ENCODE data around the gene NUP93.

The NUP93 gene

DNA sequence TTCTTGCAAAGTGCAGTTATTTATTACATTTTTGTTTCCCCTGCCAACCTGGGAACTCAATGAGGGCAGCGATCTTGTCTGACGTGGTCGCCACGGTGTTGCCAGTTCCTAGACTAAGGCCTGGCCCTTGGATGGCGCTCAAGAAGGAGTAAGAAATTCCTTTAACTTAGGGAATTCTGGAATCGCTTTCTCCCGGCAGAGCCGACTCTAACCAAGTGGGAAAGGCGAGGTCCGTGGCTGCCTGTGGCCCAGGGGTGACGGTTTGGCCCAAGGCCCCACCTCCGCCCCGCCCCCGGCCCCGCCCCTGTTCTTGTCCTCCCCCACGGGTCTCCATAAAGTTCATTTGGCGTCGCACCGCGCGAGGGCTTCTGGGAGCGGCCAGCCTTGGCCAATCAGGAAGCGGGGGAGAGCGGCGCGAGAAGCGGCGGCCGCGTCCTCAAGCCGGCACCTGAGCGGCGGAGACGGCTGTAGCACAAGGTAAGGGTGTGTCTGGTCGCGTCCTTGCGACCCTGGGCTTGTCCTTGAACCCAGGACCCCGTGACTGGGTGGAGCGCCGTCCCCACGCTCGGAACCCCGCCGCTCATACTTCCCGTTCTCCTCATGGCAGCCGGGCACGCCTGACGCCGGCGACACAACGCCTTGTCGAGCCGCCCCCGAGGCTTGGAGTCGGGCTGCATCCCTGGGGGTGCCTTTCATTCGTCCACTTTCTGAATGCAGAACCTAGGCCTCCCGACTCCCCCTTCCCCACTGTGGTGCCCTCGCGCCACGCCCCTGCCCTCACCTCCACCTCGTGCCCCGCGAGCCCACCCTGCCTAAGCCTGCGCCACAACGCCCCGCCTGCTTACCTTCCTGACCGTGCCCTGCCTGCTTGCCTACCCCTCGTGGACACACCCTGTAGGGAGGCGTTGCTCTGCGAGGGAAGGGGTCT, at the start of gene NUP93:
NUP93 (plus strand) TSS at position 395 of the 928 bp plus-strand sequence. CDS start 18,119 bp downstream, outside the sequence.
- DNase-seq (ENCODE audit: low read depth in 3 of 3, low spot score in 1 of 3), result peak; percentile 71 to 74 (median 73)

- peak; percentile 57 to 87 (median 78) for DNase-seq (ENCODE audit: low read depth in 3 of 3, low spot score in 1 of 3)
These were observed 47.8 kb upstream of the NUP93 start, which contains the start of gene MT1X for GRCh38 chr16:56681939-56682702. Gene MT1X, plus strand, starts transcription at chr16:56682470. Its CDS starts 71 bp downstream, at chr16:56682541.

GRCh38 chr16:56682703-56683397, 47.1 kb upstream of the NUP93 start:
- DNase-seq (ENCODE audit: low read depth in 3 of 3, low spot score in 1 of 3), result no peak

DNA sequence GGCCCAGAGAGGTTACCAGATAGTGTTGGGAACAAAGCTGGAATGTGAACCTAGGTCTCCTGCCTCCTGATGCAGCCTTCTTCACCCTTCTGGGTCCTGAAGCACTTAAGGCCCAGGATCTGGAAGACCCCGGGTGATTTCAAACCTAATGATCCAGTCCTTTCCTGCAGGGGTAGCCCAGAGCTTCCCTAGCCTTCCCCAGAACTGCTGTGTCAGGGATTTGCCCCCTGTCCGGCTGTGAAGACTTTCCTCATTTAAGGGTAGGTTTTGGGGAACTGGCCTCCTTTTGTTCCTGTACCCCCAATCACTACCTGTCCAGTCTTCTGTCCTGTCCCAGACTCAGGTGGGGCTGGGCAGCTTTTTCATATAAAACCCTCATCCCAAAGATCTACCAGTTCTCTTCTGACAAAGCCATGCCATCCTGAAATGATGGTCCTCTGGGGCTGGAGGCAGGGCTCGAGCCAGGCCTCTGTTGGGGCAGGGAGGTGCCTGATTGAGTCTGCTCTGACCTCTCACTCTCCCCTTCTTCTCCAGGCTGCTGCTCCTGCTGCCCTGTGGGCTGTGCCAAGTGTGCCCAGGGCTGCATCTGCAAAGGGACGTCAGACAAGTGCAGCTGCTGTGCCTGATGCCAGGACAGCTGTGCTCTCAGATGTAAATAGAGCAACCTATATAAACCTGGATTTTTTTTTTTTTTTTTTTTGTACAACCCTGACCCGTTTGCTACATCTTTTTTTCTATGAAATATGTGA, 46.3 kb upstream of the NUP93 start:
- no peak for DNase-seq (ENCODE audit: low read depth in 3 of 3, low spot score in 1 of 3)

DNA sequence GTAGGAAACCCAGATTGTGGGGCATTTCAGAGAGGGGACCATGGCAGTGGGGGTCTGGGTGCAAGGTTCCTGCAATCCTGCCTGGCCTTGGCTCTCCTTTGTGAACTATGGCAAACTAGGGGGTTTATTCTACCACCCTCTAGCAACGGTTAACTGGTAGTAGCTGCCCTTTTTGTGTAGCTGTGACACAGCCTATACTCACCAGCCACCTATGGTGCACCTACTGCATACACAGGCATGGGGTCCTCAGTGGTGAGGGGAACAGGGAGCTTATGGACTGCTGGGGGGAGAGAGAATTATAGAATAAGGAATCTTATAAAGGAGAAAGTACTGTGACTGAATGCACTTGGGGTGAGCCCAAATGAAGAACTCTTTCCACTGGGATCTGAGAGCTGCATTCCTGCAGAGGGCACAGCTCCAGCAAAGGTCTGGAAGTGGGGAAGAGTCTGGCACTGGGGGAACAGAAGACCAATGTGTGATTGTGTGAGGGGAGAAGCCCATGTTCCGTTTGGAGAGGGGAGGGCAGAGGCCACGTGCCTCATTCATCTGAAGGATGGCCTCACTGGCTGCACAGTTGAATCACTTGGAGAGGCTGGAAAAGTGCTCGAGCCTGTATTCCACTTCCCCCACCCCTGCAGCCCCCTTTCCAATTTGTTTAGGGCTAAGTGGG, 45.5 kb upstream of the NUP93 start:
- DNase-seq (ENCODE audit: low read depth in 3 of 3, low spot score in 1 of 3), result no peak

GRCh38 chr16:56684926-56685590, 44.9 kb upstream of the NUP93 start:
- no peak for DNase-seq (ENCODE audit: low read depth in 3 of 3, low spot score in 1 of 3)

DNA sequence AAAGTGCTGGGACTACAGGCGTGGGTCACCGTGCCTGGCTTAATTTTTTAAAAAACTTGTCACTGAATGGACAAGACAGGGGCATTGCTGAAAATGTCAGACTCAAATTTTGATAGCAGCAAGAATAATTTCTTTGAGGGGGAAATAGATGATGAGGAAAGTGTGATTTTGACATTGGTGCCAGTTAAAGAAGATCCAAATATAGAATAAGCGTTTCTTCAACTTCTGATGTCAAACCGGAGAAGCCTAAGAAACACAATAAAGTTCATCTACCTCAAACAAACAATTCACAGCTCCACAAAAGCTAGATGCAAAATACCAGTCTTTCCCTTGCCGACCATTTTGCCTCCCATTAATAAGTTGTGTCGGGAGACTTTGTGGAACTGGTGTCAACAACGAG, 43.2 kb upstream of the NUP93 start:
- no peak for DNase-seq (ENCODE audit: low read depth in 3 of 3, low spot score in 1 of 3)

DNA sequence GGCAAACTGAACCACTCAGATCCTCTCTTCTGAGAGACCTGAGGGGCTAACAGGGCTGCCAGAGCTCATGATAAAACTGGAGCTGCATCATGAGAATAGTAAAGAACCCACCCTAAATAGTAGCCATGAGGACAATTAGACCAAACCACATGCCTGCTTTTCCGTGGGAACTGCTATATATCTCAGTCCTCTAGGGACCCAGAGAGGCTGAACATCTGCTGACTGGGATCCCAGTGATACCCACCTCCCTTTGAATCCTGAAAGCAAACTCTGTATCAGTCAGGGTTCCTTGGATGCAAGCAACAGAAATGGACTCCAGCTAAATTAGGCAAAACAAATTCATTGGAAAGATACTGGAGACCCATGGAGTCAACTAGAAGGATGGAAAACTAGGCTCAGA, 41.2 kb upstream of the NUP93 start:
- DNase-seq (ENCODE audit: low read depth in 3 of 3, low spot score in 1 of 3), result no peak

GRCh38 chr16:56689171-56689570, 40.8 kb upstream of the NUP93 start:
- no peak for DNase-seq (ENCODE audit: low read depth in 3 of 3, low spot score in 1 of 3)

GRCh38 chr16:56690420-56691122, 39.4 kb upstream of the NUP93 start:
- DNase-seq (ENCODE audit: low read depth in 3 of 3, low spot score in 1 of 3), result no peak

DNA sequence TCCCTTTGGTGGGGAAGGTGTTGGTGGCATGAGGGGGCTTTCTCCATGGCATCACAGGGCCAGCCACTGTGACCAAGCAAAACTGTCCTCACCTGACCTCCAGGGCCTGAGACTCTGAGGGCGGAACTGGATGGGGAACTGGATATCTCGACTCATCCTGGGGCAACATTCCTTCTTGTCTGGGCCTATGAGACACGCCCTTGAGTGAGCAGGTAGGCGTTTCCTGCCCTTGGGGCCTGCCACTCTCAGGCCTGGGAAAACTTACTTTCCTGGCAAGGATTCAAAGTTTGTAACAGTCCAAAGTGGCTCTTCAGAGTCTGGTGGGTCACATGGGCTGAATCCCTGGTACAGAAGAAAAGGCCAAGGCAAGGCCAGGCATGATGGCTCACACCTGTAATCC, 38.0 kb upstream of the NUP93 start:
- no peak for DNase-seq (ENCODE audit: low read depth in 3 of 3, low spot score in 1 of 3)

DNA sequence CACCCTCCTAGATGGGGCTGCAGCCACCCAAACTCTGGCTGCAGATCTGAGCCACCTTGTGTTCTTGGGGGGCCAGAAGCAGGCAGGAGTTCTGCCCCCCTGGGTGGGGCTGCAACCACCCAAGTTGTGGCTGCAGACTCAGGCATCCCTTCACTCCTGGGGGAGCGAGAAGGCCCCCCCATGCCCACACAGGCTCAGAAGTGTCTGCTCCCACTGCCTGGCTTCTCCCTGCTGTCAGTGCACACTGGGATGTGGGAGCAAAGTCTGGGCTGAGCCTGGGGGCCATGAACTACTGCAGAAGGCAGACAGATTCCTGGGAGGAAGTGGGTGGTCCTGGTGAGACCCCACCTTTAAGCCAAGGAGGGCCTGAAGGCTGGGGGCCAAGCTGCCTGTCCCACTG, 34.7 kb upstream of the NUP93 start:
- no peak for DNase-seq (ENCODE audit: low read depth in 3 of 3, low spot score in 1 of 3)

DNA sequence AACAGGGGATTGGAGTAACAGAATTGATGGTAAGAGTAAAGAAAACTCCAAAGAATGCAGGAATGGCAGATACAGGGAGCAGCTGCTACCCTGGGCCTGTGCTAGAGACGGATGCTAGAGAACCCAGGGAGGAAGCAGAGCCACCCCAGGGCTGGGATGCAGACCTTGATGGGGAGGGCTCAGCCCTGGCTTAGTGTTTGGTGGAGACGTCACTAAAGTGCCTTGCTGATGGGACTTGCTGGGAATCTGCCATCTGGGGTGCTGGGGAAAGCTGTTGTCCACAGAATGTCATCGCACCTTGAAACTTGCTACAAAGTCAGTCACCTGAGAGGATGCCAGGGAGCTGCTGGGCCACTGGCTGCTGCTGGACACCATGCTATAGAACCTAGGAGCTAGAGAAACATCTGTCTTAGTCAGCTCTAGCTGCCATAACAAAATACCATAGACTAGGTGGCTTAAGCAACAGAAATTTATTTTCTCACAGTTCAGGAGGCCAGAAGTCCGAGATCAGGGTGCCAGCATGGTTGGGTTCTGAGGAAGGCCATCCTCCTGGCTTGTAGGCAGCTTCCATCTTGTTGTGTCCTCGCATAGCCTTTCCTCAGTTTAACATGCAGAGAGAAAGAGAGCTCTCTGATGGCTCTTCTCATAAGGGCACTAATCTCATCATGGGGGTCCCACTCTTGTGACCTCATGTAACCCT, 32.3 kb upstream of the NUP93 start:
- DNase-seq (ENCODE audit: low read depth in 3 of 3, low spot score in 1 of 3), result no peak

DNA sequence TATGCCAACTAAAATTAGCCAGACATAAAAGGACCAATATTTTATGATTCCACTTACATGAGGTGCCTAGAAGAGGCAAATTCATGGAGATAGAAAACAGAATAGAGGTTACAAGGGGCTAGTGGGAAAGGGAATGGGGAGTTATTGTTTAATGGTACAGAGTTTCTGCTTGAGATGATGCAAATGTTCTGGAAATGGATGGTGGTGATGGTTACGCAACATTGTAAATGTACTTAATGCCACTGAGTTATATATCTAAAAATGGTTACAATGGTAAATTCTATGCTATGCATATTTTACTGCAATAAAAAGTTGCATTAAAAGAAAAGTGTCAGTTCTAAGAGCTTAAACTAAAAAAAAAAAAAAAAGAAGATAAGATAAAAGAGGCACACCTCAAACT, 29.7 kb upstream of the NUP93 start:
- DNase-seq (ENCODE audit: low read depth in 3 of 3, low spot score in 1 of 3), result no peak

GRCh38 chr16:56700631-56701030, 29.3 kb upstream of the NUP93 start:
- no peak for DNase-seq (ENCODE audit: low read depth in 3 of 3, low spot score in 1 of 3)

DNA sequence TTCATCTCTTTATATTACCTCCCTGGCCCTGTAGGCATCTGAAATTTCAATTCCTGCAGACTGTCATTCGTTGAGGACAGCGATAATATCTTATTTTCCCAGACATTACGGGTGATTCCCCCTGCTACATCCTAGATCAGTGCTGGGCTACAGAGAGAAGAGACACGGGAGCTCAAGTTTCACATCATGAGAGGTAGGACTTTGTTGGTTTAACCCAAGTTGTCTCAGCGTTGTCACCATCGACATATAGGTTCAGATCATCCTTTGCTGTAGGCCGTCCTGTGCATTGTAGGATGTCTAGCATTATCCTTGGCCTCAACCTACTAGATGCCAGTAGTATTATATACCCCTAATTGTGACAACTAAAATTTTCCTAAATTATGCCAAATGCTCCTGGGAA, 28.4 kb upstream of the NUP93 start:
- no peak for DNase-seq (ENCODE audit: low read depth in 3 of 3, low spot score in 1 of 3)

DNA sequence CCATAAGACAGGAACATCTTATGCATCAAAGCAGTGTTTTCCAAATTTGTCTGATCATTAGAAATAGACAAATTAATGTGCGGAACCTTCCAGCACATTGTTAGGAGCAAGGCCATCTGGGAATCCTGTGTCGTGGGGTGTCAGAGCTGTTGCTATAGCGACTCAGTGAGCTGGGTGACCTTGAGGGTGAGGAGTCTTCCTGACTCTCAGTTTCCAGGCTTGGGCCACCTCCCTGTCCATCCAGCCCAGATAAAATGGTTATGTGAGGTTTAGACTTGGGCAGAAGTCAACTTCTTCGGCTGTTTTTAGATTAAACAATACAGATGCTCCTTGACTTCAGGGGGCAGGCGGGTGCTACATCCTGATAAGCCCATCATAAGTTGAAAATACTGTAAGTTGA, 27.1 kb upstream of the NUP93 start:
- DNase-seq (ENCODE audit: low read depth in 3 of 3, low spot score in 1 of 3), result no peak

Measured in stimulated activated CD4-positive, alpha-beta T cell treated with anti-CD3 and anti-CD28 coated beads, TNF-alpha, amount 100 ng/mL, for 1 hour (primary cell).